ENCODE measurements around the gene MAP2K4.

GRCh38 chr17:12058535-12058934 lies 37.9 kb downstream of the MAP2K4 start:
- TF ChIP-seq CTCF (IDR thresholded peaks at IDR 0.05; ENCODE audit: poor library complexity) = no peak
- no peak for TF ChIP-seq EZH2phosphoT487 (IDR thresholded peaks at IDR 0.05; ENCODE audit: low read depth, severe bottlenecking, unreplicated experiment)
